Adrenal gland (tissue), 5 donors: ENCODE measurements around the gene SAMD11.

ENCODE experiments used
- CTCF ChIP-seq, 6 experiments: fragments of 450-650 bp in 4 of 6; fragments of 200-600 bp in 2 of 6; sonication (generic) in 1 of 6; IDR thresholded peaks; 1 replicate in 5 of 6; 2 replicates in 1 of 6; pipeline versions ENCODE4 v1.5.1 to v1.8.0; 2016 to 2021; ENCODE audit warnings: antibody characterized with exemption in 6 of 6, mild to moderate bottlenecking in 2 of 6, moderate library complexity in 1 of 6
- POLR2A ChIP-seq, 2 donors: fragments of 450-650 bp; IDR thresholded peaks; one replicate each; pipeline ENCODE4 v1.6.1; 2017; ENCODE audit warnings: antibody characterized with exemption in 2 of 2, mild to moderate bottlenecking in 2 of 2, moderate library complexity in 1 of 2
- donor health status: DM: no; HTN: no; CAD: no.

GRCh38 chr1:963746-964525 is 40.2 kb downstream of the SAMD11 start:
- no peak for TF ChIP-seq CTCF (IDR thresholded peaks at IDR 0.05)
- TF ChIP-seq POLR2A (IDR thresholded peaks at IDR 0.05), result no peak
